ENCODE data around the gene BEST4. TPM values are rescaled to one million over a fixed set of nuclear protein-coding genes. Genes with fewer than 3 reads are reported as not detected.

The BEST4 gene
- total and polyA plus RNA-seq, 9 donors: 0.25 to 1.7 (median 0.63) TPM

DNA sequence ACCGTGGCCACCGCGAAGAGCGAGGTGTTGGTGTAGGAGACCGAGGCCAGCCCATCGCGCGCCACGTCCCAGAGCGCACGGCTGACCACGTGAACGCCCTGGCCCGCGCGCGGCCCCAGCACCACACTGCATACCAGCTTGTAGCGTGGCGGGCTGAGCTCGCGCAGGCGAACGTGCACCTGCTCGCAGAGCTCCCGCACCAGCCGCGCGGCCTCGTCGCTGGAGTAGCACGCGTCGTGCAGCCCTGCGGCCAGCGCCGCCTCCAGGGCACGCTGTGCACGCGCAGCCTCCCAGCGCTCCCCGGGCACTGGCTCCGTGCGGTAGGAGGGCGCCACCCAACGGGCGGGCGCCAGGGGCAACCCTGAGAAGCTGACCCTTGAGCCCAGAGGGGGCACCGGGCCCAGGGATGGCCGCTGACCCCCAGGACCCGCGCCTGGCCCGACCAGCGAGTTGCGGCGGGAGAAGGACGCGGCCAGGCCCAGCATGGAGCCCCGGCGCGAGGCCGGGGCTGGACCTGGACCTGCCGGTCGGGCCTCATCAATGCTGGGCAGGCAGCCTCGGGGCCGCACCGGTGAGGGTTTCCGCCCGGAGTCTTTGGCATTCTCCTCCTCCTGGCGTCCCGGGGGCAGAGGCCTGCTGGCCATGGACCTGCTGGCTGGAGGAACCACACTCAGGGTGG, 18.2 kb upstream of the BEST4 start:
- H3K4me3 ChIP-seq: no peak overlapping the region
- 87 to 94% (median 91%) methylated on average over 53 to 70 of the region's 70 CpGs for WGBS, 3 donors

GRCh38 chr1:44805311-44806024, 17.5 kb upstream of the BEST4 start:
- no peaks in the 10 kb centered on the region for H3K9me3 ChIP-seq
- no peak overlapping the region for H3K4me3 ChIP-seq
- DNase-seq: peak in 4 of 5 donors; percentile 39 to 50 (median 44)
- no peaks in the 10 kb centered on the region for H3K36me3 ChIP-seq
- H3K27ac ChIP-seq: peak overlapping the region; percentile 58 to 100
- intact Hi-C loops (cut with DNase I): loop anchor here in 1 of 4 donors (10.0 kb wide), 1 partner anchor 499 kb away; no protein-coding TSS in a partner anchor
- H3K4me1 ChIP-seq (ENCODE audit: insufficient read depth): peaks cover 49% of the 10 kb centered on the region
- no peaks in the 10 kb centered on the region for H3K27me3 ChIP-seq
- TF ChIP-seq EP300 (IDR thresholded peaks at IDR 0.05) (no peak), POLR2A (IDR thresholded peaks at IDR 0.05) (no peak), CTCF (IDR thresholded peaks at IDR 0.05) (no peak)
- WGBS, 3 donors: 87% methylated on average over 20 of the region's 20 CpGs

More for the DNA sequence above, 18.2 kb upstream of the BEST4 start:
- intact Hi-C loops (cut with DNase I): loop anchor here in 1 of 4 donors (10.0 kb wide), 1 partner anchor 499 kb away; no protein-coding TSS in a partner anchor
- Histone ChIP-seq H3K9me3 (no peaks in the 10 kb centered on the region), H3K4me1 (ENCODE audit: insufficient read depth) (peaks cover 47% of the 10 kb centered on the region), H3K36me3 (no peaks in the 10 kb centered on the region), H3K27ac (peak overlapping the region; percentile 99 to 100), H3K27me3 (no peaks in the 10 kb centered on the region)
- peak in 4 of 5 donors; percentile 57 to 64 (median 62) for DNase-seq
- TF ChIP-seq CTCF (IDR thresholded peaks at IDR 0.05) (no peak), EP300 (IDR thresholded peaks at IDR 0.05) (no peak), POLR2A (IDR thresholded peaks at IDR 0.05) (no peak)

DNA sequence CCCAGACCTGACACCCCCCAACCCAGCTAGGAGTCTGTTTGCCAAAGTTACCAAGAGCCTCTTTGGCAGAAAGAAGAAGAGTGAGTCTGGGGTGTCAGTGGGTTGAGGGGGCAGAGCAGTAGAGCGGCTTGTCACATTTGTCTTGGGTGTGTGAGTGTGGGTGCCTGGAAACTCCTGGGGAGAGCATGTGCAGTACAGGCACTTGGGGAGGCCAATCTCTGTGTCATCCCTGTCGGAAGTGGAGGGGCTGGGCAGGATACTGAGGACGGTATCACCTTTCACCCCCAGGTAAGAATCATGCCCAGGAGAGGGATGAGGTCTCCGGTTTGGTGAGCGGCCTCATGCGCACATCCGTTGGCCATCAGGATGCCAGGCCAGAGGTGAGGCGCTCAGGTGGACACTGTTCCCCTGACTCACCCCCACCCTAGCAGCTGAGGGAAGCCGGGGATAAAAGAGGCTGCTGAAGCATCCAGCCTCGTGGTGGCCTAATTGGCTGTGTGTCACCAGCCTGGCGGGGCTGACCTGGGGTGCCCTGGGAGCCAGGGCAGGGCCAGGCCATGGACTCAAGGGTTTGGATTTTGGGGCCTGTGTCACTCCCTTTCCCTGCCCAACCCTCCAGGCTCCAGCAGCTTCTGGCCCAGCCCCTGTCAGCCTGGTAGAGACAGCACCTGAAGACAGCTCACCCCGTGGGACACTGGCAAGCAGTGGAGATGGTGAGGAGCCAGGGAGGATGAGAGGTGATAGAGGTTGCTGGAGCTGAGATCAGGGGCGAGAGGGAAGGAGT, 15.5 kb upstream of the BEST4 start:
- Histone ChIP-seq H3K36me3 (no peaks in the 10 kb centered on the region), H3K27ac (no peak overlapping the region), H3K4me3 (no peak overlapping the region), H3K4me1 (ENCODE audit: insufficient read depth) (peaks cover 30% of the 10 kb centered on the region), H3K9me3 (no peaks in the 10 kb centered on the region), H3K27me3 (no peaks in the 10 kb centered on the region)
- TF ChIP-seq CTCF (IDR thresholded peaks at IDR 0.05): no peak
- intact Hi-C loops (cut with DNase I): loop anchor here in 1 of 4 donors (10.0 kb wide), 1 partner anchor 501 kb away; no protein-coding TSS in a partner anchor
- DNase-seq: peak in 4 of 5 donors; percentile 33 to 39 (median 35)
- 87 to 90% (median 88%) methylated on average over 13 of the region's 13 CpGs for WGBS, 3 donors

GRCh38 chr1:44803062-44803311, 15.0 kb upstream of the BEST4 start:
- Histone ChIP-seq H3K27me3 (no peaks in the 10 kb centered on the region), H3K4me3 (no peak overlapping the region), H3K4me1 (ENCODE audit: insufficient read depth) (peaks cover 27% of the 10 kb centered on the region), H3K36me3 (no peaks in the 10 kb centered on the region), H3K9me3 (no peaks in the 10 kb centered on the region), H3K27ac (no peak overlapping the region)
- no peak for TF ChIP-seq CTCF (IDR thresholded peaks at IDR 0.05)
- no peak for TF ChIP-seq EP300 (IDR thresholded peaks at IDR 0.05)
- TF ChIP-seq POLR2A (IDR thresholded peaks at IDR 0.05): no peak
- intact Hi-C loops (cut with DNase I): loop anchor here in 1 of 4 donors (10.0 kb wide), 1 partner anchor 502 kb away; no protein-coding TSS in a partner anchor
- WGBS, 3 donors: 88 to 90% (median 88%) methylated on average over 9 of the region's 9 CpGs
- no peak for DNase-seq
